WI38 (cell line): ENCODE measurements around the gene TMEM212.

Experiments
- H3K4me3 ChIP-seq: 2 replicates; pipeline ENCODE4 v1.5.1; 2011; ENCODE audit warnings: low read depth, mild to moderate bottlenecking, control low read depth, low read length
- TF ChIP-seq, protein P1 (sequence below): IDR thresholded peaks from 2 replicates; pipeline ENCODE4 v1.5.1; 2012; ENCODE audit warnings: low read depth, mild to moderate bottlenecking, control low read depth, low read length

TMEM212 gene

DNA sequence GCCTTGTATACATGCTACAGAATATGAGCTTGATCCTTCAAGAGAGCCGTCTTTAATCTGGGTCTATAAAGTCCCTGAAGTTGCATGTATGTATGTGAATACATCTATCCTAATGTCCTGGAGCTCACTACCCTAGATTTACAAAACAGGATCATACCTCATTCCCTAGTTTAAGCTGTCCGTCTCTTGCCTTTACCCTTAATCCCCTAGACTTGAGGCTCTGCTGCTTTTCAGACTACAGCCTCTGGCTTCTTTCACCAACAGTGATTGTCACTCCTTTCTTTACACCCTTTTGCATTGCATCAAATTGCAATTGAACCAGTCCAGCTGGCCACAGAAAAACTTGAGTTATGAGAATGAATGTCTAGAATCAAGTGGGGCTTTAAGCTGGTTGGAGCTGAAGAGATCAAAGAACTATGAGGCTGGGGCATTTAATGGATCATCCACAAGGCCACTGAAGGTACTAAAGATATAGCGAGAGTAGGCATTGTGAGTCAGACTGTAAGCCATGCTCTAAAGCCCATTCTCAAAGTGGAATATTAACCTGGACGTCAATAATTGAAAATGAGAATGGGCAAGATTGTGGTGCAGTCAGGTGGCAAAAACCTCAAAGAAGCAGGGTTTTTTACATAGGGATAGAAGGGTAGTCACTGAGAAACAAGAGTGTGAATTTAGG lies 20.6 kb upstream of the TMEM212 start:
- TF ChIP-seq, protein P1, sequence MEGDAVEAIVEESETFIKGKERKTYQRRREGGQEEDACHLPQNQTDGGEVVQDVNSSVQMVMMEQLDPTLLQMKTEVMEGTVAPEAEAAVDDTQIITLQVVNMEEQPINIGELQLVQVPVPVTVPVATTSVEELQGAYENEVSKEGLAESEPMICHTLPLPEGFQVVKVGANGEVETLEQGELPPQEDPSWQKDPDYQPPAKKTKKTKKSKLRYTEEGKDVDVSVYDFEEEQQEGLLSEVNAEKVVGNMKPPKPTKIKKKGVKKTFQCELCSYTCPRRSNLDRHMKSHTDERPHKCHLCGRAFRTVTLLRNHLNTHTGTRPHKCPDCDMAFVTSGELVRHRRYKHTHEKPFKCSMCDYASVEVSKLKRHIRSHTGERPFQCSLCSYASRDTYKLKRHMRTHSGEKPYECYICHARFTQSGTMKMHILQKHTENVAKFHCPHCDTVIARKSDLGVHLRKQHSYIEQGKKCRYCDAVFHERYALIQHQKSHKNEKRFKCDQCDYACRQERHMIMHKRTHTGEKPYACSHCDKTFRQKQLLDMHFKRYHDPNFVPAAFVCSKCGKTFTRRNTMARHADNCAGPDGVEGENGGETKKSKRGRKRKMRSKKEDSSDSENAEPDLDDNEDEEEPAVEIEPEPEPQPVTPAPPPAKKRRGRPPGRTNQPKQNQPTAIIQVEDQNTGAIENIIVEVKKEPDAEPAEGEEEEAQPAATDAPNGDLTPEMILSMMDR: no peak
- H3K4me3 ChIP-seq: no peak overlapping the region

DNA sequence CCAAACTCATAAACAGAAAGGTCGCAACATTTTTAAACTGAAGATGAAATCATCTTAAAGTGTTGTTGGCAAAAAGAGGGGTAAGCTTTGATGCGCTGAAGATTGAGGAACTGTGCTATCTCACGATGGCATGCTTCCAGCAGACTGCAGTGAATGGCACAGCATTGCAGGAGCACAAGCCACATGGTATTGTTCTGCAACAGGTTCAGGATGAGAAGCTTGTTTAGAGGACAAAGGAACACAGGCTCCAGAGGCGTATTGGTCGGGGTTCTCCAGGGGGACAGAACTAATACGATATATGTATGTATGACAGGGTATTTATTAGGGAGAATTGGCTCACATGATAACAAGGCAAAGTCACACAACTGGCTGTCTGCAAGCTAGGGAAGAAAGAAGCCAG lies 19.0 kb upstream of the TMEM212 start:
- TF ChIP-seq, protein P1: no peak
- no peak overlapping the region for H3K4me3 ChIP-seq

DNA sequence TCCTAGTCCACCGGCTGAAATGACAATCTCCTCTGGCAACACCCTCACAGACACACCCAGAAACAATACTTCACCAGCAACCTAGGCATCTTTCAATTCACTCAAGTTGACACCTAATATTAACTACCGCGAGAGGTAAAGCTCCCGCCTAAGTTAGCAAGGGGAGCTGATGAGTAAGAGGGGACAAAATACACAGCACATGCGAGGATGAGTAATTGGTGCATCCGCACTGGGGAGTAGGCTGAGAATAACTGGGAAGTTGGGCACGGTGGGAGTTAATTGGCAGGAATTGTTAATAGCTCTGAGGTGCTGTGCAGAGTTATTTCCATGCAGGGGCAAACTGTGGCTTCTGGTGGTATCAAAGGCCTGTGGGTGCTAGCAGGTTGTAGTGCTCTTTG lies 18.3 kb upstream of the TMEM212 start:
- no peak overlapping the region; the same call in 1 of the 2 replicates for H3K4me3 ChIP-seq
- TF ChIP-seq, protein P1: no peak

DNA sequence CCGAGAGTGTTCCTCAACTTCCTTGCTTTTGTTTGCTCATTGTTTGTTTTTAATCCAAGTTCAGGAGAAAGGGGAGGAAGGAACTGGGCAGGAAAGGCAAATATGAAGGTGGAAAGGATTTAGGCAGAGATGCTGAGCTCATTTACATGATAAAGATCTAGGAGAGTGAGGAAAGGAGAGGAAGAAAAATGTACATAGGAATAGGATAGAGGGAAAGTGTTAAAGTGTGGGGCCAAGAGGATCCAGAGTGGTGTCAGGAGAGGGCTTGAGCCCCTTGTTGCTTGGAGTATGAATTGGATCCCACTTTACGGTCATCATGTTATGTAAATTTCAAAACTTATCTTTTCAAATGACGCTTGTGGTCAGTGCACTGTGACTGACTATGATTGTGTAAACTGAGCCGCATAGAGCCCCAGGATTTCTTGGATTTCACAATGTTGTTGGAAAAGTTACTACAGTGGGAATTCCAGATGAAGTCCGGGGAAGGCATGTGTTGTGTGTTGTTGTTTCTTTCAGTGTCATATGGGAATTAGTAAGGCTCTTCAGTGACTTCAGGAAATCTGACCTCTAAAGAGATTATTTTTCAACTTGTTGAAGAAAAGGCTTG lies 17.8 kb upstream of the TMEM212 start:
- TF ChIP-seq, protein P1: no peak
- H3K4me3 ChIP-seq: peak overlapping the region; percentile 9; the same call in 1 of the 2 replicates

DNA sequence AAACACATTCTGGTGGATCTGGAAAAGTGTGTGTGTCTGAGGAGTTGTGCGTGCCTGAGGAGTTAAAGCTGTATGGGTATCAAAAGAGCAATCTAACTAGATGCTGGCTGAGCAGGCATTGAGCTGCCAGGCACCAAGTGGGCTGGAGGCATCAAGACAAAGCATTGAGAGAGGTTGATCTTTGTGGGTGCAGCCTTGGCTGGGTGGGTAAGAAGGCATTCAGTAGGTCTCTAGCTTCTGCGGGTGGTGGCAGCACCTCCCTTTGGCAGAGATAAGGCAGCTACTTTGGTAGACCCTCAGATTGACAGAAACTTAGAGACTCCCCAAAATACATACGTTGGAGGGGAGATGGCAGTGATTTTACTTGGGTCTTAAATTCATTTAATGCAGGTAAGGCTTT lies 15.8 kb upstream of the TMEM212 start:
- TF ChIP-seq, protein P1: 0 out of 2 replicates have a peak, but pooled peaks have one; percentile 10
- H3K4me3 ChIP-seq: no peak overlapping the region

DNA sequence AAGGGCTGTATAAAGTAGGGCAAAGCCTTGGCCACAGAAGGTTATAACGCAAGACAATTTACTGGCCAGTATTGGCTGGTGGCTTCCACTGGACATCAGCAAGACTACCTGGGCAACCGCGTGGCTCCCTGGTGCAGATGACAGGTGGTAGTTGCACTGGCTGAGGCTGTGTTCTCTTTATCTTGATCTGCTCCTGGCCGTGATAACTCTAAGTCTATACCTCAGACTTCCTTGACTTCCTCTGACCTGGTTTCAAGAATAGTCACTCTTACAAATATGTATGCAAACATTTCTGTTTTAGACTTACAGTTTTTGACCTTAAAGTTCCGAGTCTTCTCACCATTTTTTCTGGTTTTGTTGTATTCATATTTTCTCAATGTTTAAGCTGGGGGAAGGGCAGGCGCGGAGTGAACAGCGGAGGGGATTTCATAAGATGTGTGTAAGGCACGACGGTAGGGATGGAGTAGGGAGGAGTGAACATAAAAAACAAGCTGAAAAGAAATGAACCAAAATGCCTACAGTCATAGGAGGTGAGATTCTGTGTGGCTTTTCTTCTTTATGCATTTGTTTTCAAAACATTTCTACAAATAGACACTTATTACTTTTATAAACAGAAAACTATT lies 15.2 kb upstream of the TMEM212 start:
- no peak overlapping the region for H3K4me3 ChIP-seq
- TF ChIP-seq, protein P1: no peak
